ENCODE data around the gene XXYLT1.

Gene XXYLT1

GRCh38 chr3:195072916-195073564, 197.9 kb downstream of the XXYLT1 start:
- DNase-seq: no peak

GRCh38 chr3:195071916-195072820, 198.8 kb downstream of the XXYLT1 start:
- no peak for DNase-seq

GRCh38 chr3:195071011-195071728, 199.8 kb downstream of the XXYLT1 start:
- no peak for DNase-seq

DNA sequence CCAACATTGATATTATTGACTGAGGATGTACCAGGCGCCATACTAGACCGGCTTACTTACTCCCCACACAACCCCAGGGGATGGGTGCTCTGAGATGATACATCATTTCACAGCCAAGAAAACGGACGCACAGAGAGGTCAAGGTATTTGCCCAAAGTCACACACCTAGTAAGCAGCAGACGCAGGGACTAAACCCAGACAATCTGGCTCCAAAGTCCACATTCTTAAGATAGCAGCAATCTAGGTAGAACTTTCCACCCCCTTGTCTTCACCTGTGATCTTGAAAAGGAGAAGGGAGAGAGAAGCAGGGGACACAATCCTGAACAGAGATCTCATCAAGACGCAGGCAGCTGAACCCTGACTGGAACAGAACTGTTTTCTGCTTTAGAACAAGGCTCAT, 200.6 kb downstream of the XXYLT1 start:
- no peak for DNase-seq

DNA sequence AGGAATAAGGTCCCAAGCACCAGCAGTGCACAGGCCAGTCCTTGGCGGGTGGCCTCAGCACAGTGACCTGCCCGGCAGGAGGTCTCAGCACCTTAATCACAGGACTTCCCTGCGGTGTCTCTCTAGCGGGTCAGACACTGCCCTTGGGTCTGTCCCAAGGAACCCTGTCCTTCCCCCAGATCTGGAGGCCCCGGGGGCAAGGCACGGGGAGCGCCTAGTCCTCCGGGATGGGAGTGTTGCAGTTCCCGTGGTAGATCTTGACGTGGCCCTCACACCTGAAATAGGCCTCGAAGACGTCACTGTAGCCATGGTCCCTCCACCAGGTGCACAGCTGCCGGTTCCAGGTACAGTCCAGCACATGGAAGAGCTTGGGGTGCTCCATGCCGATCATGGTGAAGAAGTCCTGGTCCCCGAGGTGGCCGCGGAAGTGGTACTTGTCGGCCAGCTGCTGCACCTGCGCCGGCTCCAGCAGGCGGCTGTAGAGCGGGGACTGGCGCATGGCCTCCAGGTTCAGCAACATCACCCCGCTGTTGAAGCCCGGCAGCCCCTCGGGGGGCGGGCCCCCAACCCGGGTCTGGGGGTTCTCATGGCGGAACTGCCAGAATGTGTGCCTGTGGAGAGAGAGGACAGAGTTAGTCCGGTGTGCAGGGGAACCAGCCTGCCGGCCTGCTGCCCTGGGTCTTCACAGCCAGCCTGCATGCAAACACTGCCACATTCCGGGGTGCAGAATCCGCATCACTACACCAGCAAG, 201.3 kb downstream of the XXYLT1 start:
- DNase-seq: no peak

DNA sequence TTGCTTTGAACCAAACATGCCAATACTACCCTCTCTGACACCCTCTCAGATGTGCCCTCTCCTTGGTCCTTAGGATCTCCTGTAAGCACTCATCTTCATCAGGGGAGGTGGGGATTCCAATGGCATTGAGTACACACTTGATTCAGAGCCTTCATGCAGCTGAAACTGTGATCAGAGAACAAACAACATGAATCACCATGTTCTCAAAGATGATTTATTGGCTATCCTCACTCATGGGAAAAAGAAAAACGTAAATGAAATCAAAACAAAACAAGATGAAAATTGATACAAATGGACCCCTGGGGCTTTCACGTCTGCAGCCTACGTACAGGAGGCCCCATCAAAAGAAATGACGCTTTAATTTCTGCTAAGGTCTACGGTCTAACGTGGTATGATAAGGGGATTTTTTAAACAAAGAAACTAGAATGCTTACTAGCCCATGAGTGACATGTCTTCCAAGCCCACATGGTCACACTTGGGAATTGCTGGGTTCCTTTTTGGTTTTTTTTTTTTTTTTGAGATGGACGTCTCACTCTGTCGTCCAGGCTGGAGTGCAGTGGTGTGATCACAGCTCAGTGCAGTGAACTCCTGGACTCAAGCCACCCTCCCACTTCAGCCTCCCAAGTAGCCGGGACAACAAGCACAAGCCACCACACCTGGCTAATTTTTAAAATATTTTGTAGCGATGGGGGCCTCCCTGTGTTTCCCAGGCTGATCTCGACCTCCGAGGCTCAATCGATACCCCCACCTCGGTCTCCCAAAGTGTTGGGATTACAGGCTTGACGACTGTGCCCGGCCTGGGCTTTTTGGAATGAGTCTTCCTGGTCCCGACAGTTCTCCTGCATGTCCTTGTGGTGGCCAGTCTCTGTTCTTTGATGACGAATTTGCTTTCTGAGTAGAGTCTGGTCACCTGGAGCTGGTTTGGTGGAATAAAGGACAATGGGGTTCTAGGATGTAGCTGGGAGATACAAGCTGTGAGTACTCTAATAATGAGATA, 202.6 kb downstream of the XXYLT1 start:
- no peak for DNase-seq

- DNase-seq: no peak
Measured at GRCh38 chr3:195066441-195066841, 204.5 kb downstream of the XXYLT1 start.

- DNase-seq: no peak
Measured at GRCh38 chr3:195065864-195066185, 205.1 kb downstream of the XXYLT1 start.

- no peak for DNase-seq
Measured at GRCh38 chr3:195065142-195065863, 205.7 kb downstream of the XXYLT1 start.

GRCh38 chr3:195064300-195064931, 206.5 kb downstream of the XXYLT1 start:
- no peak for DNase-seq

GRCh38 chr3:195063581-195064193, 207.3 kb downstream of the XXYLT1 start:
- DNase-seq: no peak

DNA sequence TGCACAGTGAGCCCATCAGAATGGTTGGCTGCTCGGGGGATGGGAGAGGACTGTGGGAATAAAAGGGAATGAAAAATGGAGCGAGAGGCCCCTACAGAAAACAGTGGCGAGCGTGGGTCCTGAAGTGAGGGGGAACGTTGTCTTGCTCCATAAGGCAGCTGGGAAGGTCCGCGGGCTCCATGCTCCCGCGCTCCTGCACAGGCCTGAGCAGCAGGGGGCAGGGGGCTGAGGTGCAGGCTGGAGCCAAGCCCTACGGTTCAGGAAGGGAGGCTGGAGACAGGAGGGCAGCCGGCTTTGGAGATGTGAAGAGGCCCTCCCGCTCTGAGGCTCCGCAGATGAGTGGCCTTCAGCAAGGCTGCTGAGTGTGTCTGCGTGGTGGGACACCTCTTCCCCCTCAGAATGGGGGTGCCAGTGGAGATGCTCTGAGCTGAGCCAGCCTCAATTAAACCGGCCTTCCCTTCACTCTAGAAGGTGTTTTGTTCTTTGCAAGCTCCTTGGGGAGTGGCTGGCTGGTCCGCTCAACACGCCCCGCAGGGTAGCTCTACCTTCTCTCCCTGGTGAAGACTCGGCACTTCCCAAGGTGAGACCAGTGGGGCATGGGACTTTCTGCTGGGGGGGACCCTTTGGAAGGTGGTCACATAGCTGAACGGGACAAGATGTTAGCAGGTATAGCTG, 208.0 kb downstream of the XXYLT1 start:
- no peak for DNase-seq

GRCh38 chr3:195061756-195062655, 209.0 kb downstream of the XXYLT1 start:
- DNase-seq: no peak

DNA sequence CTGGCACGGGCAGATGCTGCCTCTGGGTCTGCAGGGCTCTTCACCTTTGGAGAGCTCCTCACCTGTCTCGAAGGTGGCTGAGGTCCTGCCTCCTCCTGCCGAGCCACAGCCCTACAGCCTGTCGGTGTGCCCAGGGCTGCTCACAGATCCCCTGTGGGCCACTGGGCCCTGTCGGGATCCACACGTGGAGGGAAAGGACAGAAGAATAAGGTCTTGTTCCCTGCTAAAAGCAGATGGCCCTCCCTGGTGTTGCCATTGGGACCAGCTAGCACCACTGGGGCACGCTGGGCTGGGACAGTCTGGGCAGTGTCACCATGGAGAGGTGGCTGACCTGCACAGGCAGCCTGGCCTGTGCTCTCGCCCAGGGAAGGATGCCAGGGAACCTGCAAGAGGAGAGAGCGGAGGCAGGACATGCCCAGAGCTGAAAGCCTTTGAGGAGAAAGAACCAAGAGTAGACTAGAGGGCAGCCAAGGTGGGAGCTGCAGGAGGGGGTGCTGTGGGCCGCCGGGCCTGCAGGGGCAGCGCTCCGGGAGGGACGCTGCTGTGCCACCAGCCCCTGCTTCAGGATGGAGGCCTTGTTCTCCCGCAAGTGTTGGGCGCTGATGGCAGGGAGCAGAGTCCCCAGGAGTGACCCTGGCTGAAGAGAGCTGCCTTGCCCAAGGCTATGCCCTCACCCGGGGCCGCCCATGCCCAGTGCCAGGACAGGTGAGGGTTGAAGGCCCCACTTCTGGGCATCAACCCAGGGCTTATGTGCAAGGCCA, 210.2 kb downstream of the XXYLT1 start:
- DNase-seq: no peak

DNA sequence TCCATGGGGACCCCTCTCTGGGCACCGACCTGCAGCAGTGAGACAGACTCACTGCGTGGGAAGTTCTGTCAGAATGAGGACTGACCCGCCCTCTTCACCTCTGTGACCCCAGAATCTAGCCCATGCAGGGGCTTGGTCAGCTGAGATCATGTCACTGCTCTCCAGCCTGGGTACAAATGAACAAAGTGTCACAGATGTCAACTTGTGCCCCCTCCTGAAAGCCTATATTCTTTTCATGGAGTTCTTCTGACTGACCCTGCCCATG, 210.8 kb downstream of the XXYLT1 start:
- DNase-seq: no peak

- DNase-seq: no peak
Measured at GRCh38 chr3:195059471-195060216, 211.3 kb downstream of the XXYLT1 start.

GRCh38 chr3:195059006-195059350, 212.0 kb downstream of the XXYLT1 start:
- DNase-seq: no peak
